ENCODE data around the gene TRPV2.
A peak's percentile ranks its signal among the peaks of the same experiment; 100 is the strongest.

The TRPV2 gene

GRCh38 chr17:16406742-16407674 lies 8.4 kb upstream of the TRPV2 start:
- DNase-seq: no peak

- DNase-seq: no peak
These were observed 7.3 kb upstream of the TRPV2 start for GRCh38 chr17:16407911-16408588.

GRCh38 chr17:16417399-16417798 lies 2.0 kb downstream of the TRPV2 start:
- DNase-seq: no peak

GRCh38 chr17:16417896-16418684 lies 2.7 kb downstream of the TRPV2 start:
- no peak for DNase-seq

GRCh38 chr17:16418685-16419068 lies 3.3 kb downstream of the TRPV2 start:
- DNase-seq: no peak

- DNase-seq: peak; percentile 70
These were observed 3.9 kb downstream of the TRPV2 start for GRCh38 chr17:16419074-16419928.

- peak; percentile 67 for DNase-seq
These were observed 4.5 kb downstream of the TRPV2 start for GRCh38 chr17:16419929-16420271.

- no peak for DNase-seq
These were observed 7.0 kb downstream of the TRPV2 start for GRCh38 chr17:16422416-16422815.

- no peak for DNase-seq
These were observed 8.0 kb downstream of the TRPV2 start for GRCh38 chr17:16423226-16423872.

- no peak for DNase-seq
These were observed 9.8 kb downstream of the TRPV2 start for GRCh38 chr17:16425202-16425601.

GRCh38 chr17:16425698-16426659 lies 10.6 kb downstream of the TRPV2 start:
- DNase-seq: no peak

- DNase-seq: no peak
These were observed 11.6 kb downstream of the TRPV2 start for GRCh38 chr17:16427020-16427419.

GRCh38 chr17:16428098-16428882 lies 12.9 kb downstream of the TRPV2 start:
- DNase-seq: no peak

GRCh38 chr17:16429083-16429482 lies 13.7 kb downstream of the TRPV2 start:
- no peak for DNase-seq

GRCh38 chr17:16430650-16431049 lies 15.3 kb downstream of the TRPV2 start:
- DNase-seq: no peak

- DNase-seq: no peak
These were observed 16.6 kb downstream of the TRPV2 start for GRCh38 chr17:16432017-16432416.

GRCh38 chr17:16433514-16433913 lies 18.1 kb downstream of the TRPV2 start:
- DNase-seq: no peak

- no peak for DNase-seq
These were observed 19.3 kb downstream of the TRPV2 start for GRCh38 chr17:16434662-16435061.

GRCh38 chr17:16435925-16436886 lies 20.8 kb downstream of the TRPV2 start:
- DNase-seq: no peak

Data from DMS79 (cell line).